Skeletal muscle satellite cell (primary cell): ENCODE measurements around the gene DHX57. TPM values are rescaled to one million over a fixed set of nuclear protein-coding genes. Genes with fewer than 3 reads are reported as not detected.

Experiments used
- H3K27me3 ChIP-seq: 2 replicates; pipeline ENCODE4 v1.7.0; 2013; ENCODE audit warnings: low read length; ENCODE audit not compliant: control insufficient read depth, insufficient read depth
- H3K36me3 ChIP-seq: 2 replicates; pipeline ENCODE4 v1.7.0; 2013; ENCODE audit warnings: mild to moderate bottlenecking, control low read depth, low read length; ENCODE audit not compliant: insufficient read depth
- H3K4me1 ChIP-seq: 2 replicates; pipeline ENCODE4 v1.7.0; 2013; ENCODE audit warnings: low read length; ENCODE audit not compliant: control insufficient read depth, insufficient read depth
- H3K4me2 ChIP-seq: 2 replicates; pipeline ENCODE4 v1.7.0; 2013; ENCODE audit warnings: mild to moderate bottlenecking, low read length
- H3K4me3 ChIP-seq: 2 replicates; pipeline ENCODE4 v1.7.0; 2013; ENCODE audit warnings: low read length
- H3K9ac ChIP-seq: 2 replicates; pipeline ENCODE4 v1.7.0; 2013; ENCODE audit warnings: mild to moderate bottlenecking, low read depth, low read length, moderate library complexity
- H3K9me3 ChIP-seq: replicated peaks from 2 replicates; pipeline ENCODE4 v1.7.0; 2013; ENCODE audit warnings: mild to moderate bottlenecking, control low read depth, low read length
- total RNA-seq: library from RNA; depleted of rRNA; stranded (reverse); fragments of >200 nt; gene quantifications from 2 replicates; pipeline ENCODE4 v1.2.3, GENCODE V29; 2012; rRNA removed

Gene DHX57, protein sequence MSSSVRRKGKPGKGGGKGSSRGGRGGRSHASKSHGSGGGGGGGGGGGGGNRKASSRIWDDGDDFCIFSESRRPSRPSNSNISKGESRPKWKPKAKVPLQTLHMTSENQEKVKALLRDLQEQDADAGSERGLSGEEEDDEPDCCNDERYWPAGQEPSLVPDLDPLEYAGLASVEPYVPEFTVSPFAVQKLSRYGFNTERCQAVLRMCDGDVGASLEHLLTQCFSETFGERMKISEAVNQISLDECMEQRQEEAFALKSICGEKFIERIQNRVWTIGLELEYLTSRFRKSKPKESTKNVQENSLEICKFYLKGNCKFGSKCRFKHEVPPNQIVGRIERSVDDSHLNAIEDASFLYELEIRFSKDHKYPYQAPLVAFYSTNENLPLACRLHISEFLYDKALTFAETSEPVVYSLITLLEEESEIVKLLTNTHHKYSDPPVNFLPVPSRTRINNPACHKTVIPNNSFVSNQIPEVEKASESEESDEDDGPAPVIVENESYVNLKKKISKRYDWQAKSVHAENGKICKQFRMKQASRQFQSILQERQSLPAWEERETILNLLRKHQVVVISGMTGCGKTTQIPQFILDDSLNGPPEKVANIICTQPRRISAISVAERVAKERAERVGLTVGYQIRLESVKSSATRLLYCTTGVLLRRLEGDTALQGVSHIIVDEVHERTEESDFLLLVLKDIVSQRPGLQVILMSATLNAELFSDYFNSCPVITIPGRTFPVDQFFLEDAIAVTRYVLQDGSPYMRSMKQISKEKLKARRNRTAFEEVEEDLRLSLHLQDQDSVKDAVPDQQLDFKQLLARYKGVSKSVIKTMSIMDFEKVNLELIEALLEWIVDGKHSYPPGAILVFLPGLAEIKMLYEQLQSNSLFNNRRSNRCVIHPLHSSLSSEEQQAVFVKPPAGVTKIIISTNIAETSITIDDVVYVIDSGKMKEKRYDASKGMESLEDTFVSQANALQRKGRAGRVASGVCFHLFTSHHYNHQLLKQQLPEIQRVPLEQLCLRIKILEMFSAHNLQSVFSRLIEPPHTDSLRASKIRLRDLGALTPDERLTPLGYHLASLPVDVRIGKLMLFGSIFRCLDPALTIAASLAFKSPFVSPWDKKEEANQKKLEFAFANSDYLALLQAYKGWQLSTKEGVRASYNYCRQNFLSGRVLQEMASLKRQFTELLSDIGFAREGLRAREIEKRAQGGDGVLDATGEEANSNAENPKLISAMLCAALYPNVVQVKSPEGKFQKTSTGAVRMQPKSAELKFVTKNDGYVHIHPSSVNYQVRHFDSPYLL (N-terminal part only)
- total RNA-seq, result 17.5 and 23.6 TPM in 2 replicates

DNA sequence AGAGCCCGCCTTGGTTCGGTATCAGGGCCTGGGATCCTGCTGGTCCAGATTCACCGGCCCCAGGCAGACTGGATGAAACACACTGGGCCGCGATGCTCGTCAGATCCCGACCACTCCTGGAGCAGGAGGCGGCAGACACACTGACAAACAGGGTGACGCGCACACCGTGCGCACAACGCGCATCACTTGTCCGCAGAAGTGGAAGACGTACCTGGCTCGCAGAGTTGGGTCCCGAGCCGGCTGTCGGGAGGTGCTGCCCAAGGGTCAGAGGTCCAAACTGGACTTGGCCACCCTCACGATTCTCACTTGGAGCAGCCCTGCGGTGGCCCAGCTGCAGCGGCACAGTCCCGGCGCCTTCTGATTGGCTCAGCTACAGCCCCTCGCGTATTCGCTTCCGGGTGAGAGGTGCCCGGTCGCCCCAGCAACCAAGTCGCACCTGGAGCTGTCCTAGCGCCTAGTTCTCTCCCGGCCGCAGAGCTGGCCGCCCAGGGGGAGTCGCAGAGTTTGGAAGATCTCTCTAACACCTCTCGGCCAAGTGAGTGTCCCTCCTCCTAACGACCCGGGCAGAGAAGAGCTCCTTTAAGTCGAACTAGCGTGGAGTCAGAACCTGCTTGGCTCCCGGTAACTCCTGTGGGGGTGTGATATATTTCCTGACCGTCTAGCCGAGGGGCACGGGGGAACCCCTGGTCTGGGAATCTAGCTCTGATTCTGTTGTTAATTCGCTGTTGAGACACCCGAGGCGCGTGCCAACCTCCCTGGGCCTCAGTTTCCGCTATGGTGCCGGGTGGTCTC, at the start of gene DHX57, which contains the start of gene MORN2:
DHX57 (minus strand) TSS at position 359 of the 792 bp plus-strand sequence. CDS start 7,529 bp downstream, outside the sequence.
MORN2 (plus strand) TSS at position 401 of the 792 bp plus-strand sequence.
- no peaks in the 10 kb centered on the region for H3K9me3 ChIP-seq
- H3K9ac ChIP-seq, result peak within 1 kb of the TSS; percentile 91
- peaks cover 12% of the 10 kb centered on the region for H3K4me1 ChIP-seq
- H3K4me3 ChIP-seq, result peak within 1 kb of the TSS; percentile 99
- no peaks in the 10 kb centered on the region for H3K36me3 ChIP-seq
- peak within 1 kb of the TSS; percentile 91 for H3K4me2 ChIP-seq
- no peaks in the 10 kb centered on the region for H3K27me3 ChIP-seq

- no peak overlapping the region for H3K9ac ChIP-seq
- H3K4me3 ChIP-seq, result no peak overlapping the region
- H3K4me2 ChIP-seq, result no peak overlapping the region
- no peaks in the 10 kb centered on the region for H3K4me1 ChIP-seq
- no peaks in the 10 kb centered on the region for H3K27me3 ChIP-seq
- no peaks in the 10 kb centered on the region for H3K36me3 ChIP-seq
- no peaks in the 10 kb centered on the region for H3K9me3 ChIP-seq
Observed at GRCh38 chr2:38922902-38923301, 47.2 kb upstream of the DHX57 start.

DNA sequence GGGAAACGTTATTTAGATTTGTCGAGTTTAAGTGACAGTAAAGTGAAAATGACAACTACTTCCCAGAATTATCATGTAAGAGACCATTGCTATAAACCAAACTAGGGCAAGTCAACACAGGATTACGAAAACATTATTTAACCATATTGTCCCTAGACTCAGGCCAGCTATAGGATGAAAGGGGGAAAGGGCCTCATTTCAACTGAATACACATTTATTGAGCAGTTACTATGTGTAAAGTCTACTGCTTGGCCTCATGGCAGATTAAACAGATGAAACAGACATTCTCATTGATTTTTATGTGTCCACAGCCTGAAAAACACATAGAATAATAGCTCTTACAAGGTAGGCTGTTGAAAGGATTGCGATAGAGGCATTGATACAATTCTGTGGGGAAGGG, 46.7 kb upstream of the DHX57 start:
- no peaks in the 10 kb centered on the region for H3K4me1 ChIP-seq
- no peak overlapping the region for H3K4me3 ChIP-seq
- no peaks in the 10 kb centered on the region for H3K36me3 ChIP-seq
- no peak overlapping the region for H3K4me2 ChIP-seq
- H3K27me3 ChIP-seq, result no peaks in the 10 kb centered on the region
- H3K9ac ChIP-seq, result no peak overlapping the region
- no peaks in the 10 kb centered on the region for H3K9me3 ChIP-seq

DNA sequence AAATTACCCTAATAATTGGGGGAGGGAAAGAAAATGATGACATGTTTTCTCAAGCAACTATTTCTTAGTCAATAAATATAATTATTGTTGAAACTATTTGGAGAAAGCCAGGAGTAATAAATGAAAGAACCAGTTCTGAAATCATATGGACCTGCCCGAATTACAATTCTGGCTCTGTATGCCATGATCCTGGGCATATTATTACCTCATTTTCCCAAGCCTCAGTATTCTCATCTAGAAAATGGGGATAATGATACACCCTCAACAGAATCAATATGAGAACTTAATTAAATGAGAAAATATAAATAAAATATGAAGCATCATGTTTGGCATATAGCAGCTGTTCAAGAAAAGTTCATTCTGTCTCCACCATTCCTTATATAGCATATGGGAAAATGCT, 36.9 kb upstream of the DHX57 start:
- no peaks in the 10 kb centered on the region for H3K9me3 ChIP-seq
- H3K9ac ChIP-seq, result no peak overlapping the region
- H3K4me3 ChIP-seq, result no peak overlapping the region

GRCh38 chr2:38911191-38911590, 35.5 kb upstream of the DHX57 start:
- H3K4me2 ChIP-seq, result no peak overlapping the region

More for the DNA sequence above, 36.9 kb upstream of the DHX57 start:
- Histone ChIP-seq H3K27me3 (no peaks in the 10 kb centered on the region), H3K4me2 (no peak overlapping the region), H3K36me3 (no peaks in the 10 kb centered on the region), H3K4me1 (no peaks in the 10 kb centered on the region)

GRCh38 chr2:38909872-38910271, 34.1 kb upstream of the DHX57 start:
- no peaks in the 10 kb centered on the region for H3K4me1 ChIP-seq
- H3K36me3 ChIP-seq, result no peaks in the 10 kb centered on the region
- no peaks in the 10 kb centered on the region for H3K27me3 ChIP-seq
- no peak overlapping the region for H3K4me3 ChIP-seq
- no peaks in the 10 kb centered on the region for H3K9me3 ChIP-seq
- H3K9ac ChIP-seq, result no peak overlapping the region
- no peak overlapping the region for H3K4me2 ChIP-seq

More at GRCh38 chr2:38911191-38911590, 35.5 kb upstream of the DHX57 start:
- Histone ChIP-seq H3K27me3 (no peaks in the 10 kb centered on the region), H3K9ac (no peak overlapping the region), H3K4me1 (no peaks in the 10 kb centered on the region), H3K36me3 (no peaks in the 10 kb centered on the region), H3K4me3 (no peak overlapping the region), H3K9me3 (no peaks in the 10 kb centered on the region)

- Histone ChIP-seq H3K4me1 (no peaks in the 10 kb centered on the region), H3K27me3 (no peaks in the 10 kb centered on the region), H3K9me3 (no peaks in the 10 kb centered on the region), H3K4me2 (no peak overlapping the region), H3K4me3 (no peak overlapping the region), H3K36me3 (no peaks in the 10 kb centered on the region), H3K9ac (no peak overlapping the region)
Observed at GRCh38 chr2:38907743-38908562, 32.2 kb upstream of the DHX57 start.

- H3K27me3 ChIP-seq, result no peaks in the 10 kb centered on the region
- no peak overlapping the region for H3K4me3 ChIP-seq
- no peaks in the 10 kb centered on the region for H3K36me3 ChIP-seq
- no peaks in the 10 kb centered on the region for H3K4me1 ChIP-seq
- H3K4me2 ChIP-seq, result no peak overlapping the region
- H3K9ac ChIP-seq, result no peak overlapping the region
- H3K9me3 ChIP-seq, result no peaks in the 10 kb centered on the region
Observed at GRCh38 chr2:38907242-38907641, 31.5 kb upstream of the DHX57 start.

DNA sequence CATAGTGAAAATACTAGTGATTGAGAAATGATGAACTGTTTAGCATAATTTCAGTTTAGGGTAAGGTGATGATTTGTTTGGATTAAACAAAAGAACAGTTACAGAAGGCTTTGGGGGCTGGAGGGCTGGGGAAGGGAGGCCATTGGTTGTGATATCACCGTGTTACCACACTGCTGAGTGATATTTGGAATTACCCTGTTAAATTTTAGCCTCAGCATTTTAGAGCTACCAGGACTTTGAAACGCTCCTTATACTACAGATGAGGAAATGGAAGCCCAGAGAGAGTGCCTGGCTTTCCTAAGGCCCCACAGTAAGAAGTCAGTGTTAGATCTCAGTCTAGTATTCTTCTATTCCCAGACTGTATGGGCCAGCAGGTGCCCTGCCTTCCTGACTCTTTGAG, 29.5 kb upstream of the DHX57 start:
- Histone ChIP-seq H3K4me1 (no peaks in the 10 kb centered on the region), H3K9me3 (no peaks in the 10 kb centered on the region), H3K4me2 (no peak overlapping the region), H3K9ac (no peak overlapping the region), H3K27me3 (no peaks in the 10 kb centered on the region), H3K4me3 (no peak overlapping the region), H3K36me3 (no peaks in the 10 kb centered on the region)

DNA sequence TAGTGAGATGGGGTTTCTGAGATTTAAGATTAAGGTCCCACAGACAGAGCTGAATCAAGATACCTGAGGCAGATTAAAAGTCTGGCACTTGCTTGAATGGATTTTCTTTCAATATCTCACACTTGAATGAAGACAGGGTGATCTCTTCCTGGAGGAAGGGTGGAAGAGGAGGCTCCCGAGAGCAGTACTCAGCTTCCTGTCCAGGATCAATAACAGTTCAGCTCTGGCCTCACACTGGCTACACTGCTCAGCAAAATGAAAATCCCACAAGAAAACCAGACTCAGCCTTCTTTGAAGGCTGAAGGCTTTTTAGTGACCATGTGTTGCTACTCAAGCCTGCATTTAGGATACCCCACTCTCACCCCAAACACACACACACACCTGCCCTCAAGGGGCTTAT, 25.0 kb upstream of the DHX57 start:
- no peak overlapping the region for H3K4me3 ChIP-seq
- H3K36me3 ChIP-seq, result no peaks in the 10 kb centered on the region
- no peak overlapping the region for H3K4me2 ChIP-seq
- H3K9ac ChIP-seq, result no peak overlapping the region
- H3K9me3 ChIP-seq, result no peaks in the 10 kb centered on the region
- no peaks in the 10 kb centered on the region for H3K27me3 ChIP-seq
- no peaks in the 10 kb centered on the region for H3K4me1 ChIP-seq
